Left lobe of liver (tissue), 2 donors: ENCODE measurements around the gene BASP1. TPM values are rescaled to one million over a fixed set of nuclear protein-coding genes. Genes with fewer than 3 reads are reported as not detected.
"Not testable (repeated sequence)": the region's sequence is repeated elsewhere in the genome, so short reads cannot be mapped to it uniquely, and the experiment has no call there.

Experiments
- ATAC-seq: fragments of 200-7000 bp; cut with Tn5 transposase; one replicate; pipeline ENCODE4 v1.9.1; 2020; ENCODE audit warnings: mild to moderate bottlenecking, moderate library complexity
- DNase-seq: peaks from one replicate; pipeline ENCODE4 v3.0.0-alpha.2; 2020; ENCODE audit warnings: low spot score
- total RNA-seq: library from RNA; stranded (reverse); gene quantifications from one replicate; pipeline ENCODE4 v1.2.1, GENCODE V29; 2021
- donor health status: DM: no; HTN: no; CAD: no; lungs with moderate emphysema.
- donor health status: DM: no; HTN: yes; CAD: no.

The BASP1 gene
- total RNA-seq, 1 donor from 2014 or later = 3.4 TPM

GRCh38 chr5:17311811-17312210, 94.4 kb downstream of the BASP1 start:
- not testable (repeated sequence) for DNase-seq, ATAC-seq

- DNase-seq (no peak), ATAC-seq (no peak)
Measured at GRCh38 chr5:17312358-17312757, 94.9 kb downstream of the BASP1 start.

GRCh38 chr5:17314907-17315471, 97.6 kb downstream of the BASP1 start:
- DNase-seq (no peak), ATAC-seq (no peak)

- no peak for ATAC-seq
- DNase-seq = no peak
Measured at GRCh38 chr5:17315710-17316221, 98.3 kb downstream of the BASP1 start.

GRCh38 chr5:17316970-17317459, 99.6 kb downstream of the BASP1 start:
- DNase-seq (no peak), ATAC-seq (peak; percentile 36)

GRCh38 chr5:17317473-17317872, 100.0 kb downstream of the BASP1 start:
- DNase-seq (no peak), ATAC-seq (no peak)

- not testable (repeated sequence) for ATAC-seq, DNase-seq
Measured at GRCh38 chr5:17319095-17319494, 101.7 kb downstream of the BASP1 start.

GRCh38 chr5:17325770-17326599, 108.6 kb downstream of the BASP1 start:
- ATAC-seq (no peak), DNase-seq (no peak)
